KMS-11 (cell line): Measurements from ENCODE around the gene ZBTB32.

Experiments
- H2AFZ ChIP-seq: fragments of 200-600 bp; sonication (generic); 2 replicates; pipeline ENCODE4 v1.6.1; 2016; ENCODE audit warnings: antibody characterized with exemption, mixed run types, low read depth
- H3K27ac ChIP-seq: fragments of 200-600 bp; sonication (generic); 2 replicates; pipeline ENCODE4 v1.6.1; 2016; ENCODE audit warnings: mild to moderate bottlenecking, mixed run types
- H3K27me3 ChIP-seq: fragments of 200-600 bp; sonication (generic); 2 replicates; pipeline ENCODE4 v1.6.1; 2017; ENCODE audit warnings: mild to moderate bottlenecking, low read depth, mixed run types, moderate library complexity; ENCODE audit not compliant: insufficient read depth
- H3K36me3 ChIP-seq: fragments of 200-600 bp; sonication (generic); 2 replicates; pipeline ENCODE4 v1.6.1; 2017; ENCODE audit warnings: mild to moderate bottlenecking, mixed run types; ENCODE audit not compliant: insufficient read depth
- H3K4me1 ChIP-seq: fragments of 200-600 bp; sonication (generic); 2 replicates; pipeline ENCODE4 v1.6.1; 2016; ENCODE audit warnings: mild to moderate bottlenecking, low read depth, mixed run types; ENCODE audit not compliant: poor library complexity, severe bottlenecking
- H3K4me2 ChIP-seq: fragments of 200-600 bp; sonication (generic); 2 replicates; pipeline ENCODE4 v1.7.0; 2016; ENCODE audit warnings: mild to moderate bottlenecking, mixed run types
- H3K4me3 ChIP-seq: fragments of 200-600 bp; sonication (generic); IDR thresholded peaks from 2 replicates; pipeline ENCODE4 v1.6.1; 2017; ENCODE audit warnings: low read depth, low read length, mixed read lengths; ENCODE audit not compliant: insufficient read depth
- H3K79me2 ChIP-seq: fragments of 200-600 bp; sonication (generic); 2 replicates; pipeline ENCODE4 v1.6.1; 2016; ENCODE audit warnings: low read depth, mixed run types; ENCODE audit not compliant: insufficient read depth
- H3K9ac ChIP-seq: fragments of 200-600 bp; sonication (generic); 2 replicates; pipeline ENCODE4 v1.6.1; 2016; ENCODE audit warnings: mild to moderate bottlenecking, mixed run types
- H4K20me1 ChIP-seq: fragments of 200-600 bp; sonication (generic); 2 replicates; pipeline ENCODE4 v1.6.1; 2016; ENCODE audit warnings: mild to moderate bottlenecking, mixed run types; ENCODE audit not compliant: insufficient read depth
- TF ChIP-seq, protein P1 (sequence below): fragments of 200-600 bp; sonication (generic); conservative IDR thresholded peaks from 2 replicates; pipeline ENCODE4 v1.6.1; 2017; ENCODE audit warnings: low read depth, mild to moderate bottlenecking, antibody characterized with exemption, low read length, moderate library complexity, mixed read lengths

ZBTB32 gene

DNA sequence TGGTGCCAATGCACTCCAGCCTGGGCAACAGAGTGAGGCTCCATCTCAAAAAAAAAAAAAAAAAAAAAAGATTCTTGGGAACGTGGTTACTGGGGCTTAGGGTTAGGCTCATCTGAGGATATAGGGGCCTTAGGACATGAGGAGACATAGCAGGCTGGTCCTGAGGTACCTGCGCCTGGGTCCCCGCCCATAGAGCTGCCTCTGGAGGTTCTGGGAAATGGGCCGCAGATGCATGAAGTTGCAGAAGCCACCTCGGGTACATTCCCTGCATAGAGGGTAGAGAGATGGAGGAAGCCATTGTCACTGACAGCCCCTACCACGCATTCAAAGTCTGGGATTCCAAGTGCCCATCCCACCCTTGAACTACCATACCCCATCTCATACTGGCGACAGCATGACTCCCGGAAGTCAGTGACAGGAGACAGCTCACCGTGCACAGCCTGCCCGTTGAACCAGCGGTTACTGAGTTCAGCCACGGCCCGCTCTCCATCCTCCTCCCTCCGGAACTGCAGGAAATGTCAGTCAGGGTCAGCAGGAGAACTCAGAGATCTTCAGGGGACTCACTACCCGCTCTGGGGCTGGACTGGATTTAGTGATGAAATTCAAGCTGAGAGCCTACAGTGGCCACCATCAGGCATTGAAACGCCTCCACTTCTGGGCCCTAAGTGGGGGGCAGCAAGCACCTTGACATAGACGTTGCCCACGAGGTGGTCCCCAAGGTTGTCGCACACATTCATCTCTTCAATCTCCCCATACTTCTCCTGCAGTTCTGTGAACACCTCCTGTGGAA is 39.5 kb downstream of the ZBTB32 start:
- H3K9ac ChIP-seq: no peak overlapping the region
- no peak overlapping the region for H3K4me3 ChIP-seq
- H4K20me1 ChIP-seq: no peaks in the 10 kb centered on the region
- H3K36me3 ChIP-seq: no peaks in the 10 kb centered on the region
- peaks cover 53% of the 10 kb centered on the region for H3K4me1 ChIP-seq
- no peaks in the 10 kb centered on the region; the same call in 1 of the 2 replicates for H3K79me2 ChIP-seq
- peak overlapping the region; percentile 50; the same call in 1 of the 2 replicates for H2AFZ ChIP-seq
- TF ChIP-seq, protein P1, sequence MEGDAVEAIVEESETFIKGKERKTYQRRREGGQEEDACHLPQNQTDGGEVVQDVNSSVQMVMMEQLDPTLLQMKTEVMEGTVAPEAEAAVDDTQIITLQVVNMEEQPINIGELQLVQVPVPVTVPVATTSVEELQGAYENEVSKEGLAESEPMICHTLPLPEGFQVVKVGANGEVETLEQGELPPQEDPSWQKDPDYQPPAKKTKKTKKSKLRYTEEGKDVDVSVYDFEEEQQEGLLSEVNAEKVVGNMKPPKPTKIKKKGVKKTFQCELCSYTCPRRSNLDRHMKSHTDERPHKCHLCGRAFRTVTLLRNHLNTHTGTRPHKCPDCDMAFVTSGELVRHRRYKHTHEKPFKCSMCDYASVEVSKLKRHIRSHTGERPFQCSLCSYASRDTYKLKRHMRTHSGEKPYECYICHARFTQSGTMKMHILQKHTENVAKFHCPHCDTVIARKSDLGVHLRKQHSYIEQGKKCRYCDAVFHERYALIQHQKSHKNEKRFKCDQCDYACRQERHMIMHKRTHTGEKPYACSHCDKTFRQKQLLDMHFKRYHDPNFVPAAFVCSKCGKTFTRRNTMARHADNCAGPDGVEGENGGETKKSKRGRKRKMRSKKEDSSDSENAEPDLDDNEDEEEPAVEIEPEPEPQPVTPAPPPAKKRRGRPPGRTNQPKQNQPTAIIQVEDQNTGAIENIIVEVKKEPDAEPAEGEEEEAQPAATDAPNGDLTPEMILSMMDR: no peak
- no peak overlapping the region for H3K27ac ChIP-seq
- H3K27me3 ChIP-seq: no peaks in the 10 kb centered on the region
- H3K4me2 ChIP-seq: peak overlapping the region; percentile 50

DNA sequence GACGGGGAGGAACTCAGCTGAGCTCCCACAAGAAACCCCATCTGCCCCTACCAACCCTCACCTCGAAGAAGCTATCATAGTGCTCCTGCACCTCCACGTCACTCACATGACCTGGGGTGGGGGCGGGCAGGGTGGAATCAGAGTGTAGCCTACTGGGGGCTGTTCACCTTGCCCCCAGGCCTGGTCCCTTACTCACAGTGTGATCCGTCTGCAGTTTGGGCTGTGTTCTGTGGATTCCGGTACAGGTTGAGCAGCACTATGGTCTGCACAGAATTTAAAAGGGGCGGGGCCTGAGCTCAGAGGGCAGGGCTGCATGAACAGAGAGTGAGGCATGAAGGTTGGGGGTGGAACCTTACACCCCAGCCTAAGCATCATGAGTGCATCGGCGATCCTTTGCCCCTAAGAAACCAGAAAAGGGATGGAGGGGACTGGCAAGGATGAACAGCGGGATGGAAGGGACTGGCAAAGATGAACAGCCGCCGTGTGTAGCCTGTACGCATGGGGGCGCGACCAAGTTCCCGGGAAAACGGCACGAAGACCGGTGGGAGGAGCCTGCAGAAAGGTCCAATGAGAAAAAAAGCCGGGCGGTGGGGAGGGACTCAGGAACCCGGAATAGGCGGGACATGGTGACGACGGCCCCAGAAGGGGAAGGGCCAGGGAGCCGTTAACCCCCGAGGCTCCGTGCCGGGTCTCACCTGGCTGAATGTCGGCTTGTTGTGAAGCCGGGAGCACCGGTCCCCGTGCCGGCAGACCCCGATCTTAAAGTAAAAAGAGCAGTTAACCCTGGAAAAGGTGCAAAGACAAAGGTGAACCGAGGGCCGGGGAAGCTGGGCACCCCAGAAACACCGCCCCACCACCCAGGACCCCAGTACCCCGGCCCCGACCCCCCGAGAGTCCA is 40.3 kb downstream of the ZBTB32 start:
- H3K4me1 ChIP-seq: peaks cover 56% of the 10 kb centered on the region
- no peaks in the 10 kb centered on the region for H3K36me3 ChIP-seq
- peak overlapping the region; percentile 96 for H3K9ac ChIP-seq
- TF ChIP-seq, protein P1: peak; percentile 31; the same call in 1 of the 2 replicates
- peak overlapping the region; percentile 62 for H3K4me3 ChIP-seq
- peak overlapping the region; percentile 96 for H3K27ac ChIP-seq
- H3K79me2 ChIP-seq: peaks cover 4% of the 10 kb centered on the region; the same call in 1 of the 2 replicates
- no peaks in the 10 kb centered on the region for H4K20me1 ChIP-seq
- peak overlapping the region; percentile 50; the same call in 1 of the 2 replicates for H2AFZ ChIP-seq
- no peaks in the 10 kb centered on the region for H3K27me3 ChIP-seq
- H3K4me2 ChIP-seq: peak overlapping the region; percentile 50

DNA sequence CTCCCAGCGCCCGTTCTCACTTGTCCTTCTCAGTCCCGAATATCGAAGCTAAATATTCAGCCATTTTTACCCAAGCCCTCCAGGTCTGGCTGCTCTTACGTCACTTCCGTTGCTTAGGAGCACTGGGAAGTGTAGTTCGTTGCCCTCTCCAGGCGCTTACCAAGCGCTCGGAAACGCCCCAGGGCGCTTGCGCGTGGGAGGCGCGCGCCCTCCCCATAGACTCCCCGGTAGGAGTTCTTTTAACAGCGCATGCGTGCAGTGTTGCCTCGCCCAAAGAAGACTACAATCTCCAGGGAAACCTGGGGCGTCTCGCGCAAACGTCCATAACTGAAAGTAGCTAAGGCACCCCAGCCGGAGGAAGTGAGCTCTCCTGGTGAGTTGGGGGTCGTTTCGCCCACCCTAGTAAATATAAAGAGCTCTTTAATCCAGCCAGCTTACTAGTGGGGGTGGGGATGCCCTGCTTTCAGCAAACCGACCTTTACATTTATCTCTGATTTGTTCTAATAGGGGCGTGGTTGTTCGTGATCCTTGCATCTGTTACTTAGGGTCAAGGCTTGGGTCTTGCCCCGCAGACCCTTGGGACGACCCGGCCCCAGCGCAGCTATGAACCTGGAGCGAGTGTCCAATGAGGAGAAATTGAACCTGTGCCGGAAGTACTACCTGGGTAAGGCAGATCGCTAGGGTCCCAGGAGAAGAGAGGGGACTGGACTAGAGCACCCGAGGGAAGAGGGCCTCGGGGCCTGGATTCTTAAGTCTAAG is 41.1 kb downstream of the ZBTB32 start, which contains the start of the genes PSENEN and U2AF1L4:
PSENEN (plus strand) TSS at position 324 of the 759 bp plus-strand sequence; CDS start at position 604, 280 bp downstream.
U2AF1L4 (minus strand) TSS at position 91 of the 759 bp plus-strand sequence; CDS start at position 64, 27 bp downstream.
- peaks cover 4% of the 10 kb centered on the region; the same call in 1 of the 2 replicates for H3K79me2 ChIP-seq
- peak within 1 kb of the TSS; percentile 62 for H3K4me3 ChIP-seq
- H3K4me2 ChIP-seq: peak within 1 kb of the TSS; percentile 59
- no peaks in the 10 kb centered on the region for H4K20me1 ChIP-seq
- H3K36me3 ChIP-seq: no peaks in the 10 kb centered on the region
- TF ChIP-seq, protein P1: no peak
- peaks cover 53% of the 10 kb centered on the region for H3K4me1 ChIP-seq
- peak within 1 kb of the TSS; percentile 96 for H3K9ac ChIP-seq
- peak within 1 kb of the TSS; percentile 96 for H3K27ac ChIP-seq
- no peaks in the 10 kb centered on the region for H3K27me3 ChIP-seq
- peak within 1 kb of the TSS; percentile 50 for H2AFZ ChIP-seq

DNA sequence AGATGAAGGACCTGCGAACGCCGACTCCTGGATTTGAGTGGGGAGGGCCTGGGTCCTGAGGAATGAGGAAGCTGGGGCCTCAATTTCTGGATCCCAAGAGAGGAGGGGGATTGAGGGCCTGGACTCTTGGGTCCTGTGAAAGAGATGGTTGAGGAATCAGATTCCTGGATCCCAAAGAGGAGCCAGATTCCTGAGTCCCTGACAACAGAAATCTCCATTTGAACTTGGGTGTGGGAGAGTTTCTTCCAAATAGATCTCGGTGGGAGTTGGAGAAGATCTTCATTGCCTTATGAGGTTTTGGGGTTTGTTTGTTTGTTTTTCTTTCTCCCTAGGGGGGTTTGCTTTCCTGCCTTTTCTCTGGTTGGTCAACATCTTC is 41.7 kb downstream of the ZBTB32 start:
- no peak overlapping the region for H2AFZ ChIP-seq
- peak overlapping the region; percentile 96; the same call in 1 of the 2 replicates for H3K9ac ChIP-seq
- H3K36me3 ChIP-seq: no peaks in the 10 kb centered on the region
- peak overlapping the region; percentile 59 for H3K4me2 ChIP-seq
- TF ChIP-seq, protein P1: no peak
- H3K27ac ChIP-seq: peak overlapping the region; percentile 96; the same call in 1 of the 2 replicates
- H3K4me3 ChIP-seq: peak overlapping the region; percentile 62
- H3K79me2 ChIP-seq: peaks cover 4% of the 10 kb centered on the region; the same call in 1 of the 2 replicates
- H4K20me1 ChIP-seq: no peaks in the 10 kb centered on the region
- peaks cover 53% of the 10 kb centered on the region for H3K4me1 ChIP-seq
- no peaks in the 10 kb centered on the region for H3K27me3 ChIP-seq
